GM23338 (cell line): Measurements from ENCODE around the gene KNTC1. TPM values are rescaled to one million over a fixed set of nuclear protein-coding genes. Genes with fewer than 3 reads are reported as not detected.

Experiments used
- ATAC-seq: fragments of 200-7000 bp; cut with Tn5 transposase; 3 replicates; pipeline ENCODE4 v1.9.1; 2020
- DNase-seq: peaks from one replicate; pipeline ENCODE4 v3.0.0-alpha.2; 2015; ENCODE audit warnings: low spot score
- H2AFZ ChIP-seq: fragments of 200-600 bp; sonication (generic); 2 replicates; pipeline ENCODE4 v1.8.0; 2016; ENCODE audit warnings: antibody characterized with exemption, mild to moderate bottlenecking, moderate library complexity
- H3F3A ChIP-seq: fragments of 200-600 bp; sonication (generic); replicated peaks from 2 replicates; pipeline ENCODE4 v1.8.0; 2017; ENCODE audit warnings: antibody characterized with exemption, mixed run types, low read depth
- H3K27ac ChIP-seq: fragments of 200-600 bp; sonication (generic); 2 replicates; pipeline ENCODE4 v1.6.1; 2016; ENCODE audit warnings: low read depth
- H3K27me3 ChIP-seq: fragments of 200-600 bp; sonication (generic); 2 replicates; pipeline ENCODE4 v1.8.0; 2016; ENCODE audit warnings: mild to moderate bottlenecking, mixed run types, moderate library complexity; ENCODE audit not compliant: insufficient read depth
- H3K36me3 ChIP-seq: fragments of 200-600 bp; sonication (generic); 2 replicates; pipeline ENCODE4 v1.8.0; 2016; ENCODE audit warnings: mild to moderate bottlenecking; ENCODE audit not compliant: insufficient read depth
- H3K4me1 ChIP-seq: fragments of 200-600 bp; sonication (generic); 2 replicates; pipeline ENCODE4 v1.8.0; 2016; ENCODE audit warnings: mild to moderate bottlenecking, moderate library complexity; ENCODE audit not compliant: insufficient read depth
- H3K4me2 ChIP-seq: fragments of 200-600 bp; sonication (generic); 2 replicates; pipeline ENCODE4 v1.7.1; 2017; ENCODE audit warnings: mixed run types
- H3K4me3 ChIP-seq: fragments of 200-600 bp; sonication (generic); 2 replicates; pipeline ENCODE4 v1.6.1; 2016; ENCODE audit warnings: mixed run types
- H3K79me2 ChIP-seq: fragments of 200-600 bp; sonication (generic); replicated peaks from 2 replicates; pipeline ENCODE4 v1.8.0; 2017; ENCODE audit warnings: mild to moderate bottlenecking; ENCODE audit not compliant: insufficient read depth
- H3K9me2 ChIP-seq: fragments of 200-600 bp; sonication (generic); 2 replicates; pipeline ENCODE4 v1.8.0; 2017; ENCODE audit not compliant: insufficient read depth
- H4K20me1 ChIP-seq: fragments of 200-600 bp; sonication (generic); replicated peaks from 2 replicates; pipeline ENCODE4 v1.8.0; 2017; ENCODE audit warnings: mild to moderate bottlenecking; ENCODE audit not compliant: insufficient read depth
- H3K27ac Mint-ChIP-seq: 2 replicates; pipeline ENCODE4 v1.8.0; 2020; ENCODE audit warnings: inconsistent platforms, mild to moderate bottlenecking, moderate library complexity, mixed read lengths
- H3K27me3 Mint-ChIP-seq: 3 replicates; pipeline ENCODE4 v1.8.0; 2022; ENCODE audit warnings: low read depth, mild to moderate bottlenecking, moderate library complexity, mixed read lengths, inconsistent platforms; ENCODE audit not compliant: insufficient read depth, poor library complexity
- H3K36me3 Mint-ChIP-seq: 3 replicates; pipeline ENCODE4 v1.8.0; 2021; ENCODE audit warnings: low read depth, mild to moderate bottlenecking, inconsistent platforms, moderate library complexity, mixed read lengths
- H3K4me1 Mint-ChIP-seq: 3 replicates; pipeline ENCODE4 v1.8.0; 2020; ENCODE audit warnings: mild to moderate bottlenecking, inconsistent platforms, mixed read lengths
- H3K4me3 Mint-ChIP-seq: 3 replicates; pipeline ENCODE4 v1.8.0; 2021; ENCODE audit warnings: moderate library complexity, mild to moderate bottlenecking, inconsistent platforms, mixed read lengths
- H3K9me3 Mint-ChIP-seq: 3 replicates; pipeline ENCODE4 v1.8.0; 2020; ENCODE audit warnings: moderate library complexity, mild to moderate bottlenecking, inconsistent platforms, mixed read lengths
- CREB1 ChIP-seq: fragments of 250-450 bp; sonication (Bioruptor Pico); IDR thresholded peaks from 2 replicates; pipeline ENCODE4 v1.5.0; 2020; ENCODE audit warnings: low read depth, mild to moderate bottlenecking, moderate library complexity
- ETS1 ChIP-seq: IDR thresholded peaks from 2 replicates; pipeline ENCODE4 v1.6.1; 2016; ENCODE audit warnings: antibody characterized with exemption
- EZH2phosphoT487 ChIP-seq: fragments of 200-600 bp; sonication (generic); IDR thresholded peaks from one replicate; pipeline ENCODE4 v1.8.1; 2018; ENCODE audit warnings: antibody characterized with exemption; ENCODE audit not compliant: unreplicated experiment
- STAT1 ChIP-seq: IDR thresholded peaks from one replicate; pipeline ENCODE4 v1.6.1; 2016; ENCODE audit warnings: antibody characterized with exemption; ENCODE audit not compliant: unreplicated experiment
- ZNF331 ChIP-seq: fragments of 250-450 bp; sonication (Bioruptor Pico); IDR thresholded peaks from 2 replicates; pipeline ENCODE4 v1.5.0; 2020; ENCODE audit warnings: low read depth, mild to moderate bottlenecking, moderate library complexity
- ZNF462 ChIP-seq: fragments of 250-450 bp; sonication (Bioruptor Pico); IDR thresholded peaks from 2 replicates; pipeline ENCODE4 v1.5.0; 2020; ENCODE audit warnings: mild to moderate bottlenecking, moderate library complexity
- polyA plus RNA-seq: library from polyadenylated mRNA; unstranded; fragments of >200 nt; fragmentation: Nextera tagmentation; extraction: Ambion mirVana; gene quantifications from 2 replicates; pipeline ENCODE4 v1.2.1, GENCODE V29; 2016
- total RNA-seq: library from RNA; depleted of rRNA; stranded (reverse); fragments of >200 nt; shearing (Covaris generic); gene quantifications from 2 replicates; pipeline ENCODE4 v1.2.3, GENCODE V29; 2014
- TF ChIP-seq, protein P1 (sequence below), 2 experiments: fragments of 200-600 bp in 1 of 2; sonication (generic) in 1 of 2; conservative IDR thresholded peaks; 2 replicates each; pipeline versions ENCODE4 v1.5.1 to v1.6.1; 2016 to 2017; ENCODE audit warnings: antibody characterized with exemption in 2 of 2, low read depth in 2 of 2, mild to moderate bottlenecking in 2 of 2, moderate library complexity in 1 of 2

KNTC1 gene
- total and polyA plus RNA-seq, 2 experiments from 2014 or later = 55.2 to 98.0 TPM

DNA sequence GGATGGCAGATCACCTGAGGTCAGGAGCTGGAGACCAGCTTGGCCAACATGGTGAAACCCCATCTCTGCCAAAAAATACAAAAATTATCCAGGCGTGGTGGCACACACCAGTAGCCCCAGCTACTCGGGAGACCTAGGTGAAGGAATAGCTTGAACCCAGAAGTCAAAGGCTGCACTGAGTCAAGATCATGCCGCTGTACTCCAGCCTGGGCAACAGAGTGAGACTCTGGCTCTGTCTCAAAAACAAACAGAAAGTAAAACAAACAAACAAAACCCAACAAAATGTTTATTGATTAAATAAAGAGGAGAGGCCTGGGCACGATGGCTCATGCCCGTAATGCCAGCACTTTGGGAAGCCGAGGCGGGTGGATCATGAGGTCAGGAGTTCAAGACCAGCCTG, 31.8 kb upstream of the KNTC1 start:
- Mint-ChIP-seq H3K4me1 (peaks cover 8% of the 10 kb centered on the region; the same call in 2 of the 3 replicates), H3K4me3 (no peak overlapping the region), H3K9me3 (no peaks in the 10 kb centered on the region), H3K36me3 (peaks cover 59% of the 10 kb centered on the region), H3K27ac (no peak overlapping the region), H3K27me3 (peaks cover 3% of the 10 kb centered on the region)
- DNase-seq (no peak), ATAC-seq (no peak)
- peaks cover 5% of the 10 kb centered on the region for H3K4me1 ChIP-seq
- H2AFZ ChIP-seq = no peak overlapping the region
- H3K79me2 ChIP-seq = peaks cover 57% of the 10 kb centered on the region
- peaks cover 15% of the 10 kb centered on the region for H4K20me1 ChIP-seq
- no peaks in the 10 kb centered on the region for H3K9me2 ChIP-seq
- TF ChIP-seq, protein P1, sequence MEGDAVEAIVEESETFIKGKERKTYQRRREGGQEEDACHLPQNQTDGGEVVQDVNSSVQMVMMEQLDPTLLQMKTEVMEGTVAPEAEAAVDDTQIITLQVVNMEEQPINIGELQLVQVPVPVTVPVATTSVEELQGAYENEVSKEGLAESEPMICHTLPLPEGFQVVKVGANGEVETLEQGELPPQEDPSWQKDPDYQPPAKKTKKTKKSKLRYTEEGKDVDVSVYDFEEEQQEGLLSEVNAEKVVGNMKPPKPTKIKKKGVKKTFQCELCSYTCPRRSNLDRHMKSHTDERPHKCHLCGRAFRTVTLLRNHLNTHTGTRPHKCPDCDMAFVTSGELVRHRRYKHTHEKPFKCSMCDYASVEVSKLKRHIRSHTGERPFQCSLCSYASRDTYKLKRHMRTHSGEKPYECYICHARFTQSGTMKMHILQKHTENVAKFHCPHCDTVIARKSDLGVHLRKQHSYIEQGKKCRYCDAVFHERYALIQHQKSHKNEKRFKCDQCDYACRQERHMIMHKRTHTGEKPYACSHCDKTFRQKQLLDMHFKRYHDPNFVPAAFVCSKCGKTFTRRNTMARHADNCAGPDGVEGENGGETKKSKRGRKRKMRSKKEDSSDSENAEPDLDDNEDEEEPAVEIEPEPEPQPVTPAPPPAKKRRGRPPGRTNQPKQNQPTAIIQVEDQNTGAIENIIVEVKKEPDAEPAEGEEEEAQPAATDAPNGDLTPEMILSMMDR (conservative IDR thresholded peaks at IDR 0.05; ENCODE audit: low read depth in 2 of 2) = no peak
- no peak for TF ChIP-seq STAT1
- H3K4me2 ChIP-seq = no peak overlapping the region
- no peaks in the 10 kb centered on the region for H3K27me3 ChIP-seq
- 0 out of 2 replicates have a peak, but pooled peaks cover 4% of the 10 kb centered on the region for H3F3A ChIP-seq
- H3K36me3 ChIP-seq = peaks cover 10% of the 10 kb centered on the region
- H3K4me3 ChIP-seq = no peak overlapping the region
- H3K27ac ChIP-seq = no peak overlapping the region

GRCh38 chr12:122499991-122500684, 26.9 kb upstream of the KNTC1 start:
- peak; percentile 60 for DNase-seq
- Mint-ChIP-seq H3K4me3 (peak overlapping the region; percentile 98), H3K27me3 (peaks cover 11% of the 10 kb centered on the region), H3K27ac (peak overlapping the region; percentile 99), H3K36me3 (peaks cover 60% of the 10 kb centered on the region), H3K9me3 (no peaks in the 10 kb centered on the region), H3K4me1 (peaks cover 20% of the 10 kb centered on the region)
- Histone ChIP-seq H3K27ac (peak overlapping the region; percentile 93), H3K4me2 (peak overlapping the region; percentile 87), H3K4me1 (peaks cover 5% of the 10 kb centered on the region), H4K20me1 (peaks cover 6% of the 10 kb centered on the region), H3K9me2 (no peaks in the 10 kb centered on the region), H2AFZ (peak overlapping the region; percentile 33; the same call in 1 of the 2 replicates), H3K79me2 (peaks cover 49% of the 10 kb centered on the region), H3F3A (peaks cover 29% of the 10 kb centered on the region), H3K36me3 (peaks cover 21% of the 10 kb centered on the region), H3K4me3 (peak overlapping the region; percentile 78), H3K27me3 (no peaks in the 10 kb centered on the region)
- TF ChIP-seq ZNF331 (CRISPR knock-in tag) (no peak), EZH2phosphoT487 (no peak), ETS1 (no peak), ZNF462 (CRISPR knock-in tag) (no peak), CREB1 (CRISPR knock-in tag) (peak; percentile 65)
- peak; percentile 48 for ATAC-seq
